ENCODE measurements around the gene ZDHHC7. TPM values are rescaled to one million over a fixed set of nuclear protein-coding genes. Genes with fewer than 3 reads are reported as not detected.

The ZDHHC7 gene
- polyA plus RNA-seq (2011; rRNA removed) (58.0 and 88.6 TPM in 2 replicates), polyA plus RNA-seq (2017; fragmentation: RNase III; extraction: RNeasy Plus Mini Kit Qiagen cat#74134 plus additional on column Dnase treatment) (39.4 to 43.7 TPM (median 42.3 TPM) in 3 replicates), polyA minus RNA-seq (2011; rRNA and poly(A)+ RNA removed) (70.3 and 80.3 TPM in 2 replicates)
- 65.9 and 68.3 TPM in 2 replicates for polyA plus RNA-seq (2012; cell fraction: cytosol; rRNA removed)
- 54.7 and 55.5 TPM in 2 replicates for polyA plus RNA-seq (2012; cell fraction: nucleus; rRNA removed)

GRCh38 chr16:85010931-85011845, at the start of gene ZDHHC7:
TSS of gene ZDHHC7 (minus strand) at chr16:85011535. CDS start at chr16:84990618, 20,917 bp downstream.
- DNase-seq (ENCODE audit: low read depth in 1 of 2, low spot score in 1 of 2) (peak; percentile 85 to 88), ATAC-seq (peak; percentile 96 to 98), FAIRE-seq (no peak)
- ChIA-PET CTCF (interaction anchor here (0.9 to 4.9 kb wide), 9 partner anchors 9 to 76 kb away, joined by 3 to 21 read pairs (median 3); no protein-coding TSS in a partner anchor), POLR2A (interaction anchor here (0.6 to 2.1 kb wide), 5 partner anchors 10 to 76 kb away, joined by 3 to 16 read pairs (median 7); partner anchors contain the start of gene KIAA0513)
- H3K9me3 ChIP-seq: no peaks in the 10 kb centered on the region
- peak within 1 kb of the TSS; percentile 99 for H3K27ac ChIP-seq
- peak within 1 kb of the TSS; percentile 87 for H3K4me3 ChIP-seq
- 1% methylated on average over 50 of the region's 86 CpGs for WGBS (ENCODE audit: missing lambda C conversion rate)
- H3K4me1 ChIP-seq: peaks cover 32% of the 10 kb centered on the region
- TF ChIP-seq HEYL (CRISPR knock-in tag; IDR thresholded peaks at IDR 0.05): no peak
- TF ChIP-seq ELK1 (IDR thresholded peaks at IDR 0.05; ENCODE audit: low read depth, low read length): 0 out of 2 replicates have a peak, but pooled peaks have one; percentile 27
- no peak for TF ChIP-seq FOSB (CRISPR knock-in tag; IDR thresholded peaks at IDR 0.05)
- TF ChIP-seq TFCP2L1 (CRISPR knock-in tag; IDR thresholded peaks at IDR 0.05): 0 out of 2 replicates have a peak, but pooled peaks have one; percentile 13
- no peak for TF ChIP-seq CHD2 (IDR thresholded peaks at IDR 0.05; ENCODE audit: low read length, partially characterized antibody)
- TF ChIP-seq, protein P1, sequence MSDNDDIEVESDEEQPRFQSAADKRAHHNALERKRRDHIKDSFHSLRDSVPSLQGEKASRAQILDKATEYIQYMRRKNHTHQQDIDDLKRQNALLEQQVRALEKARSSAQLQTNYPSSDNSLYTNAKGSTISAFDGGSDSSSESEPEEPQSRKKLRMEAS (IDR thresholded peaks at IDR 0.05): peak; percentile 69
- 0 out of 5 replicates have a peak, but pooled peaks of 1 of the 2 experiments have one; percentile 20 for TF ChIP-seq EP300 (IDR thresholded peaks at IDR 0.05)
- TF ChIP-seq JUN (IDR thresholded peaks at IDR 0.05): peak; percentile 85 to 97
- no peak for TF ChIP-seq ZSCAN20 (CRISPR knock-in tag; IDR thresholded peaks at IDR 0.05)
- peak in 1 of 2 experiments; percentile 22; a peak in 2 of 5 replicates for TF ChIP-seq RAD21 (conservative IDR thresholded peaks at IDR 0.05 in 1 of 2, IDR thresholded peaks at IDR 0.05 in 1 of 2)
- TF ChIP-seq POLR2AphosphoS2 (conservative IDR thresholded peaks at IDR 0.05; ENCODE audit: low read length): no peak
- no peak for TF ChIP-seq EHMT2 (IDR thresholded peaks at IDR 0.05; ENCODE audit: low read depth)
- TF ChIP-seq MYC (IDR thresholded peaks at IDR 0.05; ENCODE audit: borderline replicate concordance, low read length): no peak
- peak; percentile 80 for TF ChIP-seq PHF8 (IDR thresholded peaks at IDR 0.05; ENCODE audit: borderline replicate concordance, low read depth)
- no peak for TF ChIP-seq BHLHE40 (IDR thresholded peaks at IDR 0.05; ENCODE audit: low read depth, low read length)
- TF ChIP-seq CBX2 (IDR thresholded peaks at IDR 0.05; ENCODE audit: borderline replicate concordance, low read depth): no peak
- TF ChIP-seq, protein P2, sequence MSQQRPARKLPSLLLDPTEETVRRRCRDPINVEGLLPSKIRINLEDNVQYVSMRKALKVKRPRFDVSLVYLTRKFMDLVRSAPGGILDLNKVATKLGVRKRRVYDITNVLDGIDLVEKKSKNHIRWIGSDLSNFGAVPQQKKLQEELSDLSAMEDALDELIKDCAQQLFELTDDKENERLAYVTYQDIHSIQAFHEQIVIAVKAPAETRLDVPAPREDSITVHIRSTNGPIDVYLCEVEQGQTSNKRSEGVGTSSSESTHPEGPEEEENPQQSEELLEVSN (IDR thresholded peaks at IDR 0.05; ENCODE audit: borderline replicate concordance, low read depth): peak; percentile 40; the same call in 1 of the 2 replicates
- TF ChIP-seq POLR2A (IDR thresholded peaks at IDR 0.05; ENCODE audit: low read length): peak; percentile 89
- TF ChIP-seq, protein P3, sequence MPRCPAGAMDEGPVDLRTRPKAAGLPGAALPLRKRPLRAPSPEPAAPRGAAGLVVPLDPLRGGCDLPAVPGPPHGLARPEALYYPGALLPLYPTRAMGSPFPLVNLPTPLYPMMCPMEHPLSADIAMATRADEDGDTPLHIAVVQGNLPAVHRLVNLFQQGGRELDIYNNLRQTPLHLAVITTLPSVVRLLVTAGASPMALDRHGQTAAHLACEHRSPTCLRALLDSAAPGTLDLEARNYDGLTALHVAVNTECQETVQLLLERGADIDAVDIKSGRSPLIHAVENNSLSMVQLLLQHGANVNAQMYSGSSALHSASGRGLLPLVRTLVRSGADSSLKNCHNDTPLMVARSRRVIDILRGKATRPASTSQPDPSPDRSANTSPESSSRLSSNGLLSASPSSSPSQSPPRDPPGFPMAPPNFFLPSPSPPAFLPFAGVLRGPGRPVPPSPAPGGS (IDR thresholded peaks at IDR 0.05): peak; percentile 94; the same call in 2 of the 3 replicates
- TF ChIP-seq MAZ (IDR thresholded peaks at IDR 0.05; ENCODE audit: borderline replicate concordance, low read depth, low read length): no peak
- TF ChIP-seq NFE2L2 (conservative IDR thresholded peaks at IDR 0.05; ENCODE audit: low read length): no peak
- no peak for TF ChIP-seq FOSL2 (IDR thresholded peaks at IDR 0.05)
- TF ChIP-seq FOSL2 (CRISPR knock-in tag; IDR thresholded peaks at IDR 0.05): peak; percentile 47
- TF ChIP-seq TP53 (CRISPR knock-in tag; IDR thresholded peaks at IDR 0.05): no peak
- no peak for TF ChIP-seq HOXA7 (CRISPR knock-in tag; IDR thresholded peaks at IDR 0.05)
- TF ChIP-seq RFX5 (IDR thresholded peaks at IDR 0.05): peak; percentile 65; the same call in 1 of the 2 replicates
- 0 out of 3 replicates have a peak, but pooled peaks have one; percentile 5 for TF ChIP-seq SMC3 (IDR thresholded peaks at IDR 0.05)
- H3K4me2 ChIP-seq: peak within 1 kb of the TSS; percentile 94
